ENCODE measurements around the gene OR2M4.

DNA sequence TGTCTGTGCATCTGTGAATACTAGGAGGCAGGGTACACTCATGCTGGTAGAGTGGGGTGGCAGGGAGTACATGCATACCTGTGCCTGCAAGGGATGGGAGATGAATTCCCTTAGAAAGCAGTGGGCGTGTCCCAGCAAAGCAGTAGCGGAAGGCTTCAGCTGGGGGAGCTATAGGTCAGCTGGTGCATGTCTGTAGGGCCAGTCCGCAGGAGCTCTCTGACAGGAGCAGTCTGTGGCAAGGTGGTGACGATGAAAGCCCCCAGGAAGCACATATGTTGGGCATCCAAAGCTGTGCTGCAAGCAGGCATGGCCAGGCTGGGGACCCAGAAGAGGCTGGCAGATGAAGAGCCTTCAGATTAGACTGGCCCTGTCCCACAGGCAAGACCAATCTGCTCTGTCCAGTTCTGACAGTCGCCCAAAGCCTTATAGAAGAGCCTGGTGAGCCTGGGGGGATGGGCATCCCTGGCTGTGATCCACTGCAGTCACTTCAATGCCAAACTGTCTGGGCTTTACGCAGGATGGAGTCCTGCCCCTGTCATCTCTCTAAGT lies 1.8 kb upstream of the OR2M4 start:
- no peak for TF ChIP-seq CTCF (conservative IDR thresholded peaks at IDR 0.05)
- no peak for TF ChIP-seq ZFX (IDR thresholded peaks at IDR 0.05)

Data from C4-2B (cell line).